ENCODE results near the gene MTIF3.

MTIF3 gene

GRCh38 chr13:27446986-27447583, 3.3 kb downstream of the MTIF3 start:
- TF ChIP-seq EZH2phosphoT487 (IDR thresholded peaks at IDR 0.05; ENCODE audit: borderline replicate concordance): no peak
- no peak for TF ChIP-seq CTCF (conservative IDR thresholded peaks at IDR 0.05; ENCODE audit: low read length)
- Histone ChIP-seq H3K9me2 (replicated peaks; ENCODE audit: low read depth, low read length) (no peaks in the 10 kb centered on the region), H3K4me1 (ENCODE audit: insufficient read depth, low read length, poor library complexity, severe bottlenecking) (peaks cover 72% of the 10 kb centered on the region), H3F3A (ENCODE audit: low read depth) (peaks cover 36% of the 10 kb centered on the region), H3K27me3 (ENCODE audit: insufficient read depth, low read length, poor library complexity, severe bottlenecking) (no peaks in the 10 kb centered on the region), H3K4me3 (ENCODE audit: low read length, poor library complexity, severe bottlenecking) (peak overlapping the region; percentile 85), H3K9ac (ENCODE audit: low read depth, low read length, poor library complexity, severe bottlenecking) (peak overlapping the region; percentile 93), H4K20me1 (ENCODE audit: insufficient read depth, low read length, poor library complexity, severe bottlenecking) (no peaks in the 10 kb centered on the region), H2AFZ (ENCODE audit: low read length) (no peak overlapping the region), H3K79me2 (ENCODE audit: insufficient read depth, low read length) (peaks cover 49% of the 10 kb centered on the region), H3K4me2 (ENCODE audit: low read depth, low read length, poor library complexity, severe bottlenecking) (peak overlapping the region; percentile 76), H3K9me3 (ENCODE audit: insufficient read depth, low read depth, low read length) (no peaks in the 10 kb centered on the region), H3K36me3 (ENCODE audit: insufficient read depth, low read length) (no peaks in the 10 kb centered on the region)

- no peak overlapping the region for H2AFZ ChIP-seq (ENCODE audit: low read length)
- peaks cover 35% of the 10 kb centered on the region for H3F3A ChIP-seq (ENCODE audit: low read depth)
- H3K9me3 ChIP-seq (ENCODE audit: insufficient read depth, low read depth, low read length): no peaks in the 10 kb centered on the region
- H3K9me2 ChIP-seq (replicated peaks; ENCODE audit: low read depth, low read length): no peaks in the 10 kb centered on the region
- no peaks in the 10 kb centered on the region; the same call in 1 of the 2 replicates for H3K36me3 ChIP-seq (ENCODE audit: insufficient read depth, low read length)
- TF ChIP-seq EZH2phosphoT487 (IDR thresholded peaks at IDR 0.05; ENCODE audit: borderline replicate concordance): no peak
- no peak for TF ChIP-seq CTCF (conservative IDR thresholded peaks at IDR 0.05; ENCODE audit: low read length)
- H4K20me1 ChIP-seq (ENCODE audit: insufficient read depth, low read length, poor library complexity, severe bottlenecking): no peaks in the 10 kb centered on the region
- H3K79me2 ChIP-seq (ENCODE audit: insufficient read depth, low read length): peaks cover 57% of the 10 kb centered on the region
- peak overlapping the region; percentile 69 for H3K4me3 ChIP-seq (ENCODE audit: low read length, poor library complexity, severe bottlenecking)
- H3K4me2 ChIP-seq (ENCODE audit: low read depth, low read length, poor library complexity, severe bottlenecking): peak overlapping the region; percentile 86
- H3K9ac ChIP-seq (ENCODE audit: low read depth, low read length, poor library complexity, severe bottlenecking): peak overlapping the region; percentile 71
- peaks cover 72% of the 10 kb centered on the region for H3K4me1 ChIP-seq (ENCODE audit: insufficient read depth, low read length, poor library complexity, severe bottlenecking)
- H3K27me3 ChIP-seq (ENCODE audit: insufficient read depth, low read length, poor library complexity, severe bottlenecking): no peaks in the 10 kb centered on the region
Measured at GRCh38 chr13:27442797-27443196, 7.6 kb downstream of the MTIF3 start.

- no peaks in the 10 kb centered on the region for H3K27me3 ChIP-seq (ENCODE audit: insufficient read depth, low read length, poor library complexity, severe bottlenecking)
- no peaks in the 10 kb centered on the region for H4K20me1 ChIP-seq (ENCODE audit: insufficient read depth, low read length, poor library complexity, severe bottlenecking)
- H3K9ac ChIP-seq (ENCODE audit: low read depth, low read length, poor library complexity, severe bottlenecking): peak overlapping the region; percentile 71
- no peaks in the 10 kb centered on the region for H3K9me2 ChIP-seq (replicated peaks; ENCODE audit: low read depth, low read length)
- peaks cover 4% of the 10 kb centered on the region; the same call in 1 of the 2 replicates for H3K36me3 ChIP-seq (ENCODE audit: insufficient read depth, low read length)
- H3K4me2 ChIP-seq (ENCODE audit: low read depth, low read length, poor library complexity, severe bottlenecking): peak overlapping the region; percentile 86
- peaks cover 29% of the 10 kb centered on the region for H3F3A ChIP-seq (ENCODE audit: low read depth)
- H3K4me3 ChIP-seq (ENCODE audit: low read length, poor library complexity, severe bottlenecking): peak overlapping the region; percentile 69
- TF ChIP-seq CTCF (conservative IDR thresholded peaks at IDR 0.05; ENCODE audit: low read length) (no peak), EZH2phosphoT487 (IDR thresholded peaks at IDR 0.05; ENCODE audit: borderline replicate concordance) (no peak)
- no peaks in the 10 kb centered on the region for H3K9me3 ChIP-seq (ENCODE audit: insufficient read depth, low read depth, low read length)
- no peak overlapping the region for H2AFZ ChIP-seq (ENCODE audit: low read length)
- H3K79me2 ChIP-seq (ENCODE audit: insufficient read depth, low read length): peaks cover 54% of the 10 kb centered on the region
- H3K4me1 ChIP-seq (ENCODE audit: insufficient read depth, low read length, poor library complexity, severe bottlenecking): peaks cover 66% of the 10 kb centered on the region
Measured at GRCh38 chr13:27442071-27442647, 8.2 kb downstream of the MTIF3 start.
